ENCODE results near the gene KCNMA1.

GRCh38 chr10:77611221-77611620 is 26.4 kb downstream of the KCNMA1 start:
- TF ChIP-seq ATF3 (IDR thresholded peaks at IDR 0.05) (no peak), SIN3A (IDR thresholded peaks at IDR 0.05; ENCODE audit: low read depth) (no peak), POLR2A (IDR thresholded peaks at IDR 0.05; ENCODE audit: borderline replicate concordance, extremely low read depth, insufficient read depth, insufficient read length) (no peak), CTCF (IDR thresholded peaks at IDR 0.05 in 2 of 3, conservative IDR thresholded peaks at IDR 0.05 in 1 of 3; ENCODE audit: borderline replicate concordance in 1 of 3, insufficient read depth in 1 of 3, low read depth in 2 of 3, low read length in 2 of 3) (no peak), YY1 (IDR thresholded peaks at IDR 0.05; ENCODE audit: extremely low read depth, insufficient replicate concordance, low read depth, low read length) (no peak), MAX (IDR thresholded peaks at IDR 0.05) (no peak), EZH2phosphoT487 (IDR thresholded peaks at IDR 0.05; ENCODE audit: borderline replicate concordance) (no peak), EGR1 (IDR thresholded peaks at IDR 0.05; ENCODE audit: low read depth) (no peak), ZNF274 (IDR thresholded peaks at IDR 0.05; ENCODE audit: low read depth, low read length) (no peak), JUND (IDR thresholded peaks at IDR 0.05) (no peak), REST (IDR thresholded peaks at IDR 0.05; ENCODE audit: low read depth) (no peak), POLR2AphosphoS5 (IDR thresholded peaks at IDR 0.05; ENCODE audit: low read depth, low read length) (no peak), ZFX (IDR thresholded peaks at IDR 0.05) (no peak), TCF7L2 (IDR thresholded peaks at IDR 0.05; ENCODE audit: borderline replicate concordance, extremely low read depth, insufficient read depth, insufficient read length) (no peak)

Data from HCT116 (cell line).